ENCODE data around the gene SOCS6. TPM values are rescaled to one million over a fixed set of nuclear protein-coding genes. Genes with fewer than 3 reads are reported as not detected.
"Not testable (repeated sequence)": the region's sequence is repeated elsewhere in the genome, so short reads cannot be mapped to it uniquely, and the experiment has no call there.

SOCS6 gene
- total RNA-seq, 1 donor, result 36.7 TPM

GRCh38 chr18:70335892-70336726 is 47.3 kb downstream of the SOCS6 start:
- no peak overlapping the region for H3K4me3 ChIP-seq (ENCODE audit: low read depth, low read length)
- DNase-seq (ENCODE audit: low read depth), result no peak

GRCh38 chr18:70337139-70337972 is 48.5 kb downstream of the SOCS6 start:
- TF ChIP-seq CTCF (IDR thresholded peaks at IDR 0.05; ENCODE audit: insufficient read depth, low read length), result no peak
- no peak overlapping the region for H3K4me3 ChIP-seq (ENCODE audit: low read depth, low read length)
- DNase-seq (ENCODE audit: low read depth), result peak; percentile 86

More at GRCh38 chr18:70335892-70336726, 47.3 kb downstream of the SOCS6 start:
- TF ChIP-seq CTCF (IDR thresholded peaks at IDR 0.05; ENCODE audit: insufficient read depth, low read length), result no peak

- DNase-seq (ENCODE audit: low read depth), result no peak
- TF ChIP-seq CTCF (IDR thresholded peaks at IDR 0.05; ENCODE audit: insufficient read depth, low read length), result no peak
- no peak overlapping the region for H3K4me3 ChIP-seq (ENCODE audit: low read depth, low read length)
These were observed 50.0 kb downstream of the SOCS6 start for GRCh38 chr18:70338890-70339289.

GRCh38 chr18:70339915-70340314 is 51.1 kb downstream of the SOCS6 start:
- no peak for TF ChIP-seq CTCF (IDR thresholded peaks at IDR 0.05; ENCODE audit: insufficient read depth, low read length)
- H3K4me3 ChIP-seq (ENCODE audit: low read depth, low read length), result no peak overlapping the region
- DNase-seq (ENCODE audit: low read depth), result no peak

- not testable (repeated sequence) for DNase-seq (ENCODE audit: low read depth); H3K4me3 ChIP-seq (ENCODE audit: low read depth, low read length)
These were observed 59.6 kb downstream of the SOCS6 start for GRCh38 chr18:70348481-70348880.

GRCh38 chr18:70349316-70349715 is 60.5 kb downstream of the SOCS6 start:
- no peak for DNase-seq (ENCODE audit: low read depth)
- H3K4me3 ChIP-seq (ENCODE audit: low read depth, low read length), result no peak overlapping the region
- no peak for TF ChIP-seq CTCF (IDR thresholded peaks at IDR 0.05; ENCODE audit: insufficient read depth, low read length)

- no peak for TF ChIP-seq CTCF (IDR thresholded peaks at IDR 0.05; ENCODE audit: insufficient read depth, low read length)
- DNase-seq (ENCODE audit: low read depth), result no peak
These were observed 65.2 kb downstream of the SOCS6 start for GRCh38 chr18:70354080-70354479.

More at GRCh38 chr18:70354080-70354479, 65.2 kb downstream of the SOCS6 start:
- H3K4me3 ChIP-seq (ENCODE audit: low read depth, low read length), result no peak overlapping the region
